Measurements from ENCODE around the gene TLE1.

Gene TLE1

DNA sequence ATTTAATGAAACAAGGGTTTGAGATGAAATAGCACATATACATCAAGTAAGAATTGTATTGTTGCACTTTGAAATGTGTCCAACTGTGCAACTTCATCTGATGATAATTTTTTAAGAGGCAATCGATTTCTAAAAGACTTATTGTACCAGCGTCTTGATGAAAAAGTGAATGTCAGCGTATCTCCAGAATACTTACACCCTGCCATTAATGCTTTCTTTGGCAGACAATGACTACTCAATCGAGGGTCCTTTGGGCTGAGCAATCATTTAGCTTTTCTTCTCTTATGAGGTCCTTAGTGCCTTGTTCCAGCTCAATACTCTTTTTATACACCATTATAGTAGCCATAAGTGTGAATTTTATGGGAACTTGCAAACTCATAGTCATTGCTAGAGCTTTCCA, 4.7 kb downstream of the TLE1 start:
- Histone ChIP-seq H3K27me3 (ENCODE audit: insufficient read depth, poor library complexity, severe bottlenecking) (peaks cover 39% of the 10 kb centered on the region), H3K4me3 (replicated peaks; ENCODE audit: insufficient read depth, low read length) (no peak overlapping the region), H3K27ac (replicated peaks) (no peak overlapping the region)
- TF ChIP-seq SPI1 (IDR thresholded peaks at IDR 0.05; ENCODE audit: borderline replicate concordance, low read depth), result no peak
- TF ChIP-seq, protein P1, sequence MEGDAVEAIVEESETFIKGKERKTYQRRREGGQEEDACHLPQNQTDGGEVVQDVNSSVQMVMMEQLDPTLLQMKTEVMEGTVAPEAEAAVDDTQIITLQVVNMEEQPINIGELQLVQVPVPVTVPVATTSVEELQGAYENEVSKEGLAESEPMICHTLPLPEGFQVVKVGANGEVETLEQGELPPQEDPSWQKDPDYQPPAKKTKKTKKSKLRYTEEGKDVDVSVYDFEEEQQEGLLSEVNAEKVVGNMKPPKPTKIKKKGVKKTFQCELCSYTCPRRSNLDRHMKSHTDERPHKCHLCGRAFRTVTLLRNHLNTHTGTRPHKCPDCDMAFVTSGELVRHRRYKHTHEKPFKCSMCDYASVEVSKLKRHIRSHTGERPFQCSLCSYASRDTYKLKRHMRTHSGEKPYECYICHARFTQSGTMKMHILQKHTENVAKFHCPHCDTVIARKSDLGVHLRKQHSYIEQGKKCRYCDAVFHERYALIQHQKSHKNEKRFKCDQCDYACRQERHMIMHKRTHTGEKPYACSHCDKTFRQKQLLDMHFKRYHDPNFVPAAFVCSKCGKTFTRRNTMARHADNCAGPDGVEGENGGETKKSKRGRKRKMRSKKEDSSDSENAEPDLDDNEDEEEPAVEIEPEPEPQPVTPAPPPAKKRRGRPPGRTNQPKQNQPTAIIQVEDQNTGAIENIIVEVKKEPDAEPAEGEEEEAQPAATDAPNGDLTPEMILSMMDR (IDR thresholded peaks at IDR 0.05; ENCODE audit: insufficient read depth, low read length), result no peak
- TF ChIP-seq POLR2AphosphoS5 (IDR thresholded peaks at IDR 0.05; ENCODE audit: low read depth), result no peak
- TF ChIP-seq GABPA (IDR thresholded peaks at IDR 0.05; ENCODE audit: low read depth), result no peak
- TF ChIP-seq, protein P2, sequence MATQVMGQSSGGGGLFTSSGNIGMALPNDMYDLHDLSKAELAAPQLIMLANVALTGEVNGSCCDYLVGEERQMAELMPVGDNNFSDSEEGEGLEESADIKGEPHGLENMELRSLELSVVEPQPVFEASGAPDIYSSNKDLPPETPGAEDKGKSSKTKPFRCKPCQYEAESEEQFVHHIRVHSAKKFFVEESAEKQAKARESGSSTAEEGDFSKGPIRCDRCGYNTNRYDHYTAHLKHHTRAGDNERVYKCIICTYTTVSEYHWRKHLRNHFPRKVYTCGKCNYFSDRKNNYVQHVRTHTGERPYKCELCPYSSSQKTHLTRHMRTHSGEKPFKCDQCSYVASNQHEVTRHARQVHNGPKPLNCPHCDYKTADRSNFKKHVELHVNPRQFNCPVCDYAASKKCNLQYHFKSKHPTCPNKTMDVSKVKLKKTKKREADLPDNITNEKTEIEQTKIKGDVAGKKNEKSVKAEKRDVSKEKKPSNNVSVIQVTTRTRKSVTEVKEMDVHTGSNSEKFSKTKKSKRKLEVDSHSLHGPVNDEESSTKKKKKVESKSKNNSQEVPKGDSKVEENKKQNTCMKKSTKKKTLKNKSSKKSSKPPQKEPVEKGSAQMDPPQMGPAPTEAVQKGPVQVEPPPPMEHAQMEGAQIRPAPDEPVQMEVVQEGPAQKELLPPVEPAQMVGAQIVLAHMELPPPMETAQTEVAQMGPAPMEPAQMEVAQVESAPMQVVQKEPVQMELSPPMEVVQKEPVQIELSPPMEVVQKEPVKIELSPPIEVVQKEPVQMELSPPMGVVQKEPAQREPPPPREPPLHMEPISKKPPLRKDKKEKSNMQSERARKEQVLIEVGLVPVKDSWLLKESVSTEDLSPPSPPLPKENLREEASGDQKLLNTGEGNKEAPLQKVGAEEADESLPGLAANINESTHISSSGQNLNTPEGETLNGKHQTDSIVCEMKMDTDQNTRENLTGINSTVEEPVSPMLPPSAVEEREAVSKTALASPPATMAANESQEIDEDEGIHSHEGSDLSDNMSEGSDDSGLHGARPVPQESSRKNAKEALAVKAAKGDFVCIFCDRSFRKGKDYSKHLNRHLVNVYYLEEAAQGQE (IDR thresholded peaks at IDR 0.05; ENCODE audit: insufficient replicate concordance, low read depth), result no peak
- DNase-seq (ENCODE audit: low read depth in 1 of 2, low spot score in 1 of 2), result no peak

DNA sequence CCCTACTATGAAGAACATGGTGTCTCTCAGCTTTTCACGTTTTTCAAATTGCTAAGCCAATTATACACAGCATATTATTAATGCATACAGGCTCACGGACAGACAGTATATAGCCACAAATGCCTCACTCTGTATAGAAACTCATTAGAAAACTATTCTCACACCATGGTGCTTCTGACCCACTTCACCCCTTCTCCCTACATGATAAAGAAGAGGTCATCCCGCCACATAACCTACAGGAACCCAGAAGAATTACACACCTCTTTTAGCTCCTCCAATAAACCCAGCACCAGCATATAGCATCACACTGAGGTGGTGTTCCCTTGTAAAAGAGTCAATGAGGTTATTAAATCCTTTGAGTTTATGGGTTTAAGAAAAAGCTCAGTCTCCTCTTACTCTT, 5.6 kb downstream of the TLE1 start:
- H3K27ac ChIP-seq (replicated peaks), result no peak overlapping the region
- TF ChIP-seq SPI1 (IDR thresholded peaks at IDR 0.05; ENCODE audit: borderline replicate concordance, low read depth) (no peak), GABPA (IDR thresholded peaks at IDR 0.05; ENCODE audit: low read depth) (no peak), POLR2AphosphoS5 (IDR thresholded peaks at IDR 0.05; ENCODE audit: low read depth) (no peak)
- TF ChIP-seq, protein P1 (IDR thresholded peaks at IDR 0.05; ENCODE audit: insufficient read depth, low read length), result no peak
- TF ChIP-seq, protein P2 (IDR thresholded peaks at IDR 0.05; ENCODE audit: insufficient replicate concordance, low read depth), result no peak

DNA sequence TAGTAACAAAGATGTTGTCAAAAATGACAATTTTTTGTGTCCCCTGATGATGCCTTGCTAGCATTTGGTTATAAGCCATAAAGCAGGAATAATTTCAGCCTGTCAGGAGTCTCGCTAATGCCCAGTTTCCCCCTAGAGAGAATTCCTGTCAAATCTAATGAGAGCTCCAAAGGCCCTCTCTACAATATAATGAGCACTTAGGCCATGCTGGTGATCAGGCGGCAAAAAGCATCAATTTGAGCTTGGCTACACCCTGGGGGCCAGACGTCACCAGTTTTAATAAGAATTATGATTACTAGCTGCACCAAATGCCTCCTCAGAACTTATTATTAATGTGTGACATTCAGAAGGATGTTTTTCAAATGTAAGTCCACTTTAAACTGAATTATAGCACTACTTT, 6.1 kb downstream of the TLE1 start:
- TF ChIP-seq POLR2AphosphoS5 (IDR thresholded peaks at IDR 0.05; ENCODE audit: low read depth) (no peak), SPI1 (IDR thresholded peaks at IDR 0.05; ENCODE audit: borderline replicate concordance, low read depth) (no peak), GABPA (IDR thresholded peaks at IDR 0.05; ENCODE audit: low read depth) (no peak)
- TF ChIP-seq, protein P2 (IDR thresholded peaks at IDR 0.05; ENCODE audit: insufficient replicate concordance, low read depth), result no peak
- TF ChIP-seq, protein P1 (IDR thresholded peaks at IDR 0.05; ENCODE audit: insufficient read depth, low read length), result no peak
- DNase-seq (ENCODE audit: low read depth in 1 of 2, low spot score in 1 of 2), result no peak
- peaks cover 34% of the 10 kb centered on the region for H3K27me3 ChIP-seq (ENCODE audit: insufficient read depth, poor library complexity, severe bottlenecking)
- H3K4me3 ChIP-seq (replicated peaks; ENCODE audit: insufficient read depth, low read length), result no peak overlapping the region
- no peak overlapping the region for H3K27ac ChIP-seq (replicated peaks)

More for the DNA sequence above, 5.6 kb downstream of the TLE1 start:
- no peak overlapping the region for H3K4me3 ChIP-seq (replicated peaks; ENCODE audit: insufficient read depth, low read length)
- H3K27me3 ChIP-seq (ENCODE audit: insufficient read depth, poor library complexity, severe bottlenecking), result peaks cover 37% of the 10 kb centered on the region
- DNase-seq (ENCODE audit: low read depth in 1 of 2, low spot score in 1 of 2), result no peak
